Measurements from ENCODE around the gene RXYLT1. TPM values are rescaled to one million over a fixed set of nuclear protein-coding genes. Genes with fewer than 3 reads are reported as not detected.

RXYLT1 gene
- total RNA-seq, 3 donors from 2014 or later = 10.5 to 16.4 (median 14.0) TPM

DNA sequence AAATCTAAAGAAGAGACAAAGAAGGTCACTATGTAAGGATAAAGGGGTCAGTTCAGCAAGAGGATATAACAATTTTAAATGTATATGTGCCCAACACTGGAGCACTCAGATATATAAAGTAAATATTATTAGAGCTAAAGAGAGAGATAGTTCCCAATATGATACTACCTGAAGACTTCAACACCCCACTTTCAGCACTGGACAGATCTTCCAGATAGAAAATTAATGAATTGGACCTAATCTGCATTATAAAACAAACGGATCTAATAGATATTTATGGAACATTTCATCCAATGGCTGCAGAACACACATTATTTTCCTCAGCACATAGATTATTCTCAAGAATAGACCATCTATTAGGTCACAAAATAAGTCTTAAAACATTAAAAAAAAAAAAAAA, 40.7 kb downstream of the RXYLT1 start:
- ATAC-seq = no peak
- TF ChIP-seq, protein P1, sequence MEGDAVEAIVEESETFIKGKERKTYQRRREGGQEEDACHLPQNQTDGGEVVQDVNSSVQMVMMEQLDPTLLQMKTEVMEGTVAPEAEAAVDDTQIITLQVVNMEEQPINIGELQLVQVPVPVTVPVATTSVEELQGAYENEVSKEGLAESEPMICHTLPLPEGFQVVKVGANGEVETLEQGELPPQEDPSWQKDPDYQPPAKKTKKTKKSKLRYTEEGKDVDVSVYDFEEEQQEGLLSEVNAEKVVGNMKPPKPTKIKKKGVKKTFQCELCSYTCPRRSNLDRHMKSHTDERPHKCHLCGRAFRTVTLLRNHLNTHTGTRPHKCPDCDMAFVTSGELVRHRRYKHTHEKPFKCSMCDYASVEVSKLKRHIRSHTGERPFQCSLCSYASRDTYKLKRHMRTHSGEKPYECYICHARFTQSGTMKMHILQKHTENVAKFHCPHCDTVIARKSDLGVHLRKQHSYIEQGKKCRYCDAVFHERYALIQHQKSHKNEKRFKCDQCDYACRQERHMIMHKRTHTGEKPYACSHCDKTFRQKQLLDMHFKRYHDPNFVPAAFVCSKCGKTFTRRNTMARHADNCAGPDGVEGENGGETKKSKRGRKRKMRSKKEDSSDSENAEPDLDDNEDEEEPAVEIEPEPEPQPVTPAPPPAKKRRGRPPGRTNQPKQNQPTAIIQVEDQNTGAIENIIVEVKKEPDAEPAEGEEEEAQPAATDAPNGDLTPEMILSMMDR (IDR thresholded peaks at IDR 0.05) = no peak
- Histone ChIP-seq H3K4me1 (ENCODE audit: low read depth) (no peaks in the 10 kb centered on the region), H3K4me3 (no peak overlapping the region), H3K9me3 (no peaks in the 10 kb centered on the region), H3K36me3 (ENCODE audit: low read depth) (no peaks in the 10 kb centered on the region)
- intact Hi-C loops (cut with DNase I, micrococcal nuclease) = no loop called here
- DNase-seq = no peak

DNA sequence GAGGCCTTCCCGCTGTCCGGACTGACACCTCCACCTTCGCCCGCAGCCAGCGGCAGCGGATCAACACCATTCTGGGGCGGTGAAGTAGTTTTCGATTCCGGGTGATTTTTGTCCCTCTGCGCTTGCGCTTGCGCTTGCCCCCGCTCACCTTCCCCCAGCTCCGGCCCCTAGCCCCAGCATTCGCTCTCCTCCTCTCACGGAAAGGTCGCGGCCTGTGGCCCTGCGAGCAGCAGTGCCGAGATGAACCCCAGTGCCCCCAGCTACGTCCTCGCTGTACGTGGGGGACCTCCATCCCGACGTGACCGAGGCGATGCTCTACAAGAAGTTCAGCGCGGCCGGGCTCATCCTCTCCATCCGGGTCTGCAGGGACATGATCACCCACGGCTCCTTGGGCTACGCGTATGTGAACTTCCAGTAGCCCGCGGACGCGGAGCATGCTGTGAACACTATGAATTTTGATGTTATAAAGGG, 42.1 kb downstream of the RXYLT1 start:
- no peaks in the 10 kb centered on the region for H3K36me3 ChIP-seq (ENCODE audit: low read depth)
- intact Hi-C loops (cut with DNase I, micrococcal nuclease) = no loop called here
- H3K4me3 ChIP-seq = no peak overlapping the region
- TF ChIP-seq, protein P1 (IDR thresholded peaks at IDR 0.05) = no peak
- DNase-seq = no peak
- ATAC-seq = no peak
- no peaks in the 10 kb centered on the region for H3K9me3 ChIP-seq
- no peaks in the 10 kb centered on the region for H3K4me1 ChIP-seq (ENCODE audit: low read depth)

DNA sequence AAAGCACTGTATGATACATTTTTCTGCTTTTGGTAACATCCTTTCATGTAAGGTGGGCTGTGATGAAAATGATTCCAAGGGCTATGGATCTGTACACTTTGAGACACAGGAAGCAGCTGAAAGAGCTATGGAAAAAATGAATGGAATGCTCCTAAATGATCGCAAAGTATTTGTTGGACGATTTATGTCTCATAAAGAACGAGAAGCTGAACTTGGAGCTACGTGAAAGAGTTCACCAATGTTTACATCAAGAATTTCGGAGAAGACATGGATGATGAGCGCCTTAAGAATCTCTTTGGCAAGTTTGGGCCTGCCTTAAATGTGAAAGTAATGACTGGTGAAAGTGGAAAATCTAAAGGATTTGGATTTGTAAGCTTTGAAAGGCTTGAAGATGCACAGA, 42.6 kb downstream of the RXYLT1 start:
- ATAC-seq (no peak), DNase-seq (no peak)
- Histone ChIP-seq H3K4me3 (no peak overlapping the region), H3K36me3 (ENCODE audit: low read depth) (no peaks in the 10 kb centered on the region), H3K4me1 (ENCODE audit: low read depth) (no peaks in the 10 kb centered on the region), H3K9me3 (no peaks in the 10 kb centered on the region)
- TF ChIP-seq, protein P1 (IDR thresholded peaks at IDR 0.05) = no peak
- intact Hi-C loops (cut with DNase I, micrococcal nuclease) = no loop called here

DNA sequence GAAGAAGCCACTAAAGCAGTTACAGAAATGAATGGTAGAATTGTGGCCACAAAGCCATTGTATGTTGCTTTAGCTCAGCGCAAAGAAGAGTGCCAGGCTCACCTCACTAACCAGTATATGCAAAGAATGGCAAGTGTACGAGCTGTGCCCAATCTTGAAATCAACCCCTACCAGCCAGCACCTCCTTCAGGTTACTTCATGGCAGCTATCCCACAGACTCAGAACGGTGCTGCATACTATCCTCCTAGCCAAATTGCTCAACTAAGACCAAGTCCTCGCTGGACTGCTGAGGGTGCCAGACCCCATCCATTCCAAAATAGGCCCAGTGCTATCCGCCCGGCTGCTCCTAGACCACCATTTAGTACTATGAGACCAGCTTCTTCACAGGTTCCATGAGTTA, 43.3 kb downstream of the RXYLT1 start:
- Histone ChIP-seq H3K4me1 (ENCODE audit: low read depth) (no peaks in the 10 kb centered on the region), H3K9me3 (no peaks in the 10 kb centered on the region), H3K36me3 (ENCODE audit: low read depth) (no peaks in the 10 kb centered on the region), H3K4me3 (no peak overlapping the region)
- TF ChIP-seq, protein P1 (IDR thresholded peaks at IDR 0.05) = no peak
- no peak for DNase-seq
- intact Hi-C loops (cut with DNase I, micrococcal nuclease) = no loop called here
- ATAC-seq = no peak

DNA sequence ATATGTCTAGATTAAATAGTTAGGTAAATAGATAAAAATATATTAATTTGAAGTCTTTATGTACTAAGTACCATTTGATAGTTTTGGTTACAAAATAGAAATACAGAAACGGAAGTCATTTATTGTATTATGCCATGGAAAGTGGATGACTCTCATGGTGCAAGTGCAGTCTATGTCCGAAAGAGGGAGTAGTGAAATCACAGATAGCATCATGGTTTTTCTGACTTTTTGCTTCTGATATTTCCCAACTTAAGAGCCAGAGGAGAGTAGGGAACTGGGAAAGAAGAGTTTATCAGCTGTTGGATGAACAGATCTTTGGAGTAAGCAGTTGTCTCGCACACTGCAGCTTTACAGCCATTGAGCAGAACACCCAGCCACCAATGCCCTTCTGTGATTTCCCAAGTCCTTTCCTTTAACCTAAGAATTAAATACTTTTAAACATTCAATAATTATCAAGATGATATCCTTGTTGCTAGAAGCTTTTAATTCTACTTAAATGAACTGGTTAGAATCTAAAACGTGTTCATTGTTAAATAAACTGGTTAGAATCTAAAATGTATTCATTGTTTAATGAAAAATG, 46.4 kb downstream of the RXYLT1 start:
- intact Hi-C loops (cut with DNase I, micrococcal nuclease) = no loop called here
- H3K4me3 ChIP-seq = no peak overlapping the region
- DNase-seq (no peak), ATAC-seq (peak; percentile 72)
- TF ChIP-seq, protein P1 (IDR thresholded peaks at IDR 0.05) = peak; percentile 51
- peaks cover 4% of the 10 kb centered on the region for H3K9me3 ChIP-seq
- H3K4me1 ChIP-seq (ENCODE audit: low read depth) = no peaks in the 10 kb centered on the region
- no peaks in the 10 kb centered on the region for H3K36me3 ChIP-seq (ENCODE audit: low read depth)

DNA sequence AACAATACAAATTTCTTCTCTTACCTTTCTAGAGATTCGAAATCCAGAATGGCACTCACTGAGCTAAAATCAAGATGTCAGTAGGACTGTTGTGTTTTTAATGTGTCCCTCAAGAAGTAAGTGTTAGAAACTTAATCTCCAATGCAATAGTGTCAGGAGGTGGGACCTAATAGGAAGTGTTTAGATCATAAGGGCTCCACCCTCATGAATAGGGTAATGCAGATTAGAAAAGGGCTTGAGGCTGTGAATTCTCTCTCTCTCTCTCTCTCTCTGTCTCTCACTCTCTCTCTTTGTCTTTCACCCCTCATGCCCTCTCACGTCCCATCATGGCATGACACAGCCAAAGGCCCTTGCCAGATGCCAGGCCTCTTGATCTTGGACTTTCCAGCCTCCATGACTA, 49.2 kb downstream of the RXYLT1 start:
- TF ChIP-seq, protein P1 (IDR thresholded peaks at IDR 0.05) = no peak
- ATAC-seq = no peak
- no peak for DNase-seq

More for the DNA sequence above, 49.2 kb downstream of the RXYLT1 start:
- intact Hi-C loops (cut with DNase I, micrococcal nuclease) = no loop called here
- no peak overlapping the region for H3K4me3 ChIP-seq
- no peaks in the 10 kb centered on the region for H3K36me3 ChIP-seq (ENCODE audit: low read depth)
- peaks cover 4% of the 10 kb centered on the region for H3K9me3 ChIP-seq
- no peaks in the 10 kb centered on the region for H3K4me1 ChIP-seq (ENCODE audit: low read depth)

Data from mucosa of descending colon (tissue), 3 donors.